ENCODE measurements around the gene MRPS18A. TPM values are rescaled to one million over a fixed set of nuclear protein-coding genes. Genes with fewer than 3 reads are reported as not detected.

MRPS18A gene
- total and polyA plus RNA-seq, 2 of the 8 experiments (the other 6 are each of a cell fraction or from before 2014, with no cell fraction given) = 48.3 to 121 TPM

- TF ChIP-seq JUND (IDR thresholded peaks at IDR 0.05; ENCODE audit: low read length) = no peak; the same call in 1 of the 2 replicates
- TF ChIP-seq HDAC6 (IDR thresholded peaks at IDR 0.05; ENCODE audit: low read depth, low read length) = no peak
- TF ChIP-seq MAX (IDR thresholded peaks at IDR 0.05) = no peak
- TF ChIP-seq ATF3 (IDR thresholded peaks at IDR 0.05; ENCODE audit: insufficient read depth, low read depth, low read length) = no peak
- TF ChIP-seq ASH2L (IDR thresholded peaks at IDR 0.05; ENCODE audit: low read length) = no peak
Observed at GRCh38 chr6:43699564-43700186, 12.1 kb upstream of the MRPS18A start (continued).

Measured in H1 (cell line).